Activated T-helper 1 cell treated with anti-CD3 and anti-CD28 coated beads, Interleukin-2, amount 50 U/mL, for 16 hours (primary cell): ENCODE results near the gene TCF19.
"Not testable (repeated sequence)": the region's sequence is repeated elsewhere in the genome, so short reads cannot be mapped to it uniquely, and the experiment has no call there.

Experiments
- DNase-seq, 2 donors: peaks; one replicate each; pipeline ENCODE4 v3.0.0-alpha.2; 2020; ENCODE audit warnings: low read depth in 1 of 2, low spot score in 1 of 2

The TCF19 gene

GRCh38 chr6:31161216-31162126 lies 3.1 kb downstream of the TCF19 start:
- DNase-seq = no peak

- no peak for DNase-seq
Observed at GRCh38 chr6:31162463-31163165, 4.2 kb downstream of the TCF19 start.

DNA sequence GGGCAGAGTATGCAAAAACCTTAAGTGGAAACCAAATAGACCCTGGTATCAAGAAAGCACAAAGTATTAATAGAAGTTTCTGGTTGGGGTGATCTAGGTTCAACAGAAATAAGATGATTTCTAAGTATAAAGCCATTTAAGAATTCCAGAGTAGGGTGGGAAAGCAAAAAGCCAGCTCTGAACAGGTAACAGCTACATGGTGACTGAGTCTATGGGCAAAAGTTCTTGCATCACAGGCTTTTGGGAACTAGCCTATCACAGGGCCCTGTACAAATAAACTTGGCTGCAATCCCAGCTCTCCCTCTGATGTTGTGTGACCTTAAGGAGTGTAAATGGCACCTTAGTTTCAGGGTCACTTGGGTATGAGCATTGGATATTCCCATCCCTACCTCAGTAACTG lies 5.5 kb downstream of the TCF19 start:
- DNase-seq = no peak

DNA sequence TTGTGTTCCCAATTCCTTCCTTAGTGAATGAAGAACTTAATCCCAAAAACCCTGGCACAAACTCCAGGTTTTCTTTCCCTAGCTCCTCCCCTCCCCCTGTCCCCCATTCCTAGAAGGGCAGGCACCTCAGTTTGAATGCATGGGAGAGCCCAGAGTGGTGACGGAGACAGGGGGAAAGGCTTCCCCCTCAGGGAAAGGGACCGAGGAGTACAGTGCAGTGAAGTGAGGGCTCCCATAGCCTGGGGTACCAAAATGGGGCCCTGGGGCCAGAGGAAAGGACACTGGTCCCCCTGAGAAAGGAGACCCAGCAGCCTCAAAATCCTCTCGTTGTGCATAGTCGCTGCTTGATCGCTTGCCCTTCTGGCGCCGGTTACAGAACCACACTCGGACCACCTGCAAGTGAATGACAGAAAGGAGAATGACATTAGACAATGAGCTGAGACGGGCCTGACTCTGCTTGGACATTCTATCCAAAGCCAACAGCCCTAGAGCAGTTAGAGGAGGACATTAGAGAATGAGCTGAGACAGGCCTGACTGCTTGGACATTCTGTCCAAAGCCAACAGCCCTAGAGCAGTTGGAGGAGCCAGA lies 6.2 kb downstream of the TCF19 start:
- DNase-seq = not testable (repeated sequence)

DNA sequence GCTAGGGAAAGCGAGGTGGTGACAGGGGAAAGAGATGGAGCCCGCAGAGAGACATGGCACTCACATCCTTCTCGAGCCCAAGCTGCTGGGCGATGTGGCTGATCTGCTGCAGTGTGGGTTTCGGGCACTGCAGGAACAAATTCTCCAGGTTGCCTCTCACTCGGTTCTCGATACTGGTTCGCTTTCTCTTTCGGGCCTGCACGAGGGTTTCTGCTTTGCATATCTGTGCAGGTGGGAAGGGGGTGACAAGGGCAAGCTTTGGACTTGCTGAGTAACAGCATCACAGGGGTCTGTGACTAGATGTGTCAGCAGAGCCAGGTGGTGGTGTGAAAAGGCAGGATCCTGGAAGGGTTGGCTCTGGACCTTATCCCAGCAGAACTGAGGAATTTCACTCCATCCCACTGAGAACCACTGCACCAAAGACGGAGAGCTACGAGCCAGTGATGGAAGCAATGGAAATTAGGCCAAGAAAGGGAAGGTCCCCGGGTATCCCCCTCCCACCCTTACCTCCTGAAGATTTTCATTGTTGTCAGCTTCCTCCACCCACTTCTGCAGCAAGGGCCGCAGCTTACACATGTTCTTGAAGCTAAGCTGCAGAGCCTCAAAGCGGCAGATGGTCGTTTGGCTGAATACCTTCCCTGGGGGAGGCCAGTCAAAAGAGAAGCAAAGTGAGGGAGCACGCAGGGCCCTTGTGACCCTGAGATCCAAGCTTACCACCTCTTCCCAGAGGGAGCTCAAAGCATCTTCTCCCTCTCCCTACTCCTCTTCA lies 6.9 kb downstream of the TCF19 start:
- DNase-seq = not testable (repeated sequence)

- no peak for DNase-seq
Observed at GRCh38 chr6:31165986-31166385, 7.6 kb downstream of the TCF19 start.

- DNase-seq = no peak
Observed at GRCh38 chr6:31168606-31169005, 10.2 kb downstream of the TCF19 start.

DNA sequence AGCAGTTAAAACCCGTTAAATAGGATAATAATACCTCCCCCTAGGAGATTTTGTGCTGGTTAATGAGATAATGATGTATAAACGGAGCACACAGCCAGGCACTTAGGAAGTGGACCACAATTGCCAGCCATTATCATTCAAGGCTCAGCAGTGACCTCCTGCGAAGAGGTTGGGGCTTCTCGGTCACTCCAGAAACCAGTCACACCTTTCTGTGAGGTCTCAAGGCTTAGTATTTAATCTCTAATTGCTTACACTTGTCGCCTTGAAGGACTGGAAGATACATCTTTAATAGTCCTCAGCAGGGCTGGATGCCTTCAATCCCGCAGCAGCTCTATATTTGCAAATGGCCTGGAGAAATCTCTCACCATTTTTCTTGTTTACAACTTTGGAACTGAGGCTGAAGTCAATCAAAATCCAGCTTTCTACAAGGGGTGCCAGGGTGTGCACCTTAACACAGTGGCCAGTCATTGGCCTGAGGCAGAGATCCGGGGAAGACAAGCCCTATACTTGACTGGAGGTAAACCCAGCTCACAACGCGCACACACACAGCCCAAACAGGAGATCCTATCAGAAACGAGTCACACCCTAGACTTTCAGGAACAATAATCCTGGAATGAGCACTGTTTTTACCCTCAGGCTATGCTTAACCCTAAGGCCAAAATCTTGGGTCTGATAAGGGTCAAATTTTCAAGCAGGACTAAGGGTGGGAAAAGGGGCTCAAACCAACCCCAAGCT lies 10.9 kb downstream of the TCF19 start:
- DNase-seq = no peak

- not testable (repeated sequence) for DNase-seq
Observed at GRCh38 chr6:31169858-31170599, 11.6 kb downstream of the TCF19 start.

DNA sequence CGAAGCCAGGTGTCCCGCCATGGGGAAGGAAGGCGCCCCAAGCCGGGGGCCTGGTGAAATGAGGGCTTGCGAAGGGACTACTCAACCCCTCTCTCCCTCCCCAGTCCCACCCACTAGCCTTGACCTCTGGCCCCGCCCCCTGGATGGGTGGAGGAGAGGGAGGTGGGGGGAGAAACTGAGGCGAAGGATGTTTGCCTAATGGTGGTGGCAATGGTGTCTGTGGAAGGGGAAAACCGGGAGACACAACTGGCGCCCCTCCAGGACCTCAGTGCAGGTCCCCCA lies 12.2 kb downstream of the TCF19 start, which contains the start of gene POU5F1:
Gene POU5F1, minus strand, starts transcription at position 83 of the 282 bp plus-strand sequence. Its CDS starts 62 bp downstream, at position 21.
- no peak for DNase-seq

DNA sequence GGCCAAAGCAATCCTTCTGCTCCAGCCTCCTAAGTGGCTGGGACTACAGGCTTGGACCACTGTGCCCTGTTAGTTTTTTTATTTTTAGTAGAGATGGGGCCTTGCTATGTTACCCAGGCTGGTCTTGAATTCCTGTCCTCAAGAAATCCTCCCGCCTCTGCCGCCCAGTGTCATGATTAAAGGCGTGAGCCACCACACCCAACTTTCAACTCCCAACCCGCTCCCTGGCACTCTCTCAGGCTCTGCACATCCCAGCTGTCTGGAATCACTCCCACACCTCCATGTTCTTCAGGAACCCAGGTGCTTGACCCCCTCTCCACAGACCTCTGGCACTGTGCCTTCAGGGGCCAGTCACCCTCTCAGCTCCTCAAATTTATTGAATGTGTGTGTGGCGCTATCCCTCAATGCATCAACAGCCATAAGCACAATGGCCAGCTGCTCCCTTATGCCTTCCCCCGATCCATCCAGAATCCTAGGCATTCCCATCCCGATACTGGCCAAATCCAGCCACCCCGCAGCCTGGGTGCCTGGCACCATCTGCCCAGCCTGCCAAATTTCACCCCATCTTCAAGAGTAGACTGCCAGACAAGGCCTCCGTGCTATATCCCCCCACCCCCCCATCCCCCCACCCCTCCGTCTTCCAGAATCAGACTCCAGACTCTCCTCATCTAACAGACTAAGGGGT lies 12.7 kb downstream of the TCF19 start:
- no peak for DNase-seq

DNA sequence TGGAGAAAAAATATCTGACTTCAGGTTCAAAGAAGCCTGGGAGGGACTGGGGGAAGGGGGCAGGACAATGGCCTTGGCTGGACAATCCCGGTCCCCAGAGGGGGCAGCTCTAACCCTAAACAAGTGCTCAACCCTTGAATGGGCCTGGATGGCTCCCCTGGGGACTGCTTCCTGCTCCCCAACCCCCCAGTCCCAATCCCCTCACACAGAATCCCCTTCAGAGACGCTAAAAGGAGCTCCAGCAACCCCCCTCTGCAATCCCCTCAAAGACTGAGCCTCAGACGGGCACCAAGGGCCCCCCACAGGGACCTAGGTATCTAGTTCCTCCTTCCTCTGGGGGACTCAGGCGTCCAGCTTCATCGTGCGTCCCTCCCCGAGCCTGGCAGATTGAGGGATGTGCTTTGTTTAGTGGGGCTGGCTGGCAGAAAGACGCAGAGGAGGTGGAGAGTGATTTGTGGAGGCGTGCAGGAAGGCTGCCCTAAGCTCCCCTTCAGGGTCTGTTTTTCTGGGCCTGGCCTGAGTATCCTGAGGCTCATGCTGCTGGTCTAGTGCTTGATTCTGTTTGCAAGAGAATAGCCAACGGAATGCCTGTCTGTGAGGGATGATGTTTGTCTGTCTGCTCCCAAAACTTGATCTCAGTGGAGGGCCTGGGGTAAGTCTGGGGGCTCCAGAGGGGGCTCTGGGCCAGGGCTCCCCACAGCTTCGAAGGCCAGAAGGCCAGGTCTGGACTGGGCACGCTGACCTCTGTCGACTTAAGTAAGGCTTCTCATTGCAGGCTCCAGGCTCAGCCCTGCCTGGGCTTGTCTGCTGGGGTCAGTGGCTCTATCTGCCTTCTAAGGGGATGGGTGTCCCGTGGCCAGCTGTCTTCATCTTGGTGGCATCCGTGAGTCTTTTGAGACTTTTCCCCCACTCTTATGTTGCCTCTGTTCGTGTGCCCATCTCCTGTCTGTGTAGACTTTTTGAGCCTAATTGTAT lies 13.8 kb downstream of the TCF19 start:
- no peak for DNase-seq

- DNase-seq = no peak
Observed at GRCh38 chr6:31172973-31173384, 14.6 kb downstream of the TCF19 start.

- no peak for DNase-seq
Observed at GRCh38 chr6:31173406-31173805, 15.0 kb downstream of the TCF19 start.

DNA sequence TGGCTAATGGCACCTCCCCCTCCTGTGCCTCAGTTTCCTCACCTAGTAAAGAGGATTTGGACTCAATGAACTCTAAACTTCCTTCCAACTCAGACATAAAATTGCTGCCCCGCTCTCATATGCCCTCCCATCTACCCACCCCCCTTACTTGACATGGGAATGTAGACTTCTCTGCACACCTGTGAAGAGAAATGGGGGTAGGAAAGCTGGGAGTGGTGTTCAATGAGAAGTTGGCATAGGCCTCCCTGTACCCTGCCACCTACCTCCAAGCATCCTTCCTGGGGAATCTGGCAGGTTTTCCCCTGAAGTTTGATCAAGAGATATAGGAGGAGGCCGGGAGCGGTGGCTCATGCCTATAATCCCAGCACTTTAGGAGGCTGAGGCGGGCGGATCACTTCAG lies 16.0 kb downstream of the TCF19 start:
- no peak for DNase-seq

GRCh38 chr6:31175971-31176370 lies 17.6 kb downstream of the TCF19 start:
- DNase-seq = no peak

DNA sequence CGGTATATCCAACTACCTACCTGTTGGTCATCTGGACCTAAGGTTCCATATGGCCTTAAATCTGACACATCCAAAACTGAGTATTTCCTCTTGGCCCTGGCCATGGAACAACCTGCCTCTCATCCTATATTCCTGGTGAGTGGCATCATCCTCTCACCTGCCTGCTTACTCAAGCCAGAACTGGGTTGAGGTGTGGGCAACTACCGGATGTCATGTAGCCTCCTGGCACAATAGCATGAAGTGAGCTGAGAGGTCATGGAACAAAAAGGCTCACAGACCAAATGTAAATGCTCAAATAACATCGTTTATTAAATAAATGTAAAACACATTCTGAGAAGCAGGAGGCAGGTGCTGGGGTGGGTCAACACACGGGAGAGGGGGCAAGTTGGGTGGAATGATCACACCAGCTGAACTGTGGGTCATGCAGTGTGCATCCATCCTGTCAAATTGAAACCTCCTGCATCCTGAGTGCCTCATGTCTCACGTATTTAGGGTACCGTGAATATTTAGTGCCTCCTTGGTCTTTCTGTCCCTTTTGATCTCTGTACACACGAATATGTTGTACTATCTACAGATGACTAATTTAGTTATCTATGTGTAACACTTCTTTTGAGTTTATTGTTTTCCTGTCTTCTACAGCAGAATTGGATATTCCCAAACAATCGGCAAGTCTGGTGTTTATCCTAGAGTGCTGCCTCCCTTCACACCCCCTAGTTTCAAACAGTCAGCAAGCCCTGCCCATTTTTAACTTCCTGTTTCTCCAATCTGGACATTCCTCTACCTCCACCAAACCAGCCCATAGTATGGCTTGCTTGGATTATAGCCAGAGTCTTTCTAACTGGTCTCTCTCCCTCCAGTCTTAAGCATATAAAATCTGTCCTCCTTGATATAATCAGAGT lies 20.0 kb downstream of the TCF19 start:
- DNase-seq = no peak
